K562 (cell line): ENCODE measurements around the gene PHYHIPL. TPM values are rescaled to one million over a fixed set of nuclear protein-coding genes. Genes with fewer than 3 reads are reported as not detected.

Experiments
- ATAC-seq: fragments of 200-7000 bp; cut with Tn5 transposase; 3 replicates; pipeline ENCODE4 v1.9.1; 2020; ENCODE audit warnings: moderate library complexity
- BruUV-seq: library from RNA; stranded (reverse); fragments of 400-500 nt; replicated peaks from 2 replicates; lab custom pipeline; 2021; lab: Mats Ljungman, UMichigan
- CTCF ChIA-PET: fragments of 300-600 bp; formaldehyde crosslinking; extraction: SDS; loops from one replicate; lab custom pipeline; 2021; ENCODE audit warnings: low intra/inter-chr PET ratio; lab: Yijun Ruan, JAX
- POLR2A ChIA-PET: fragments of 300-600, 350-650 bp; sonication (Branson Sonifier 250); formaldehyde crosslinking; extraction: SDS; loops from one replicate; lab custom pipeline; 2021; ENCODE audit warnings: antibody characterized with exemption, inconsistent platforms; lab: Yijun Ruan, JAX
- DNase-seq, 4 experiments: peaks; one replicate each; pipeline versions ENCODE4 v3.0.0 to v3.0.0-alpha.2; 2011 to 2018; ENCODE audit warnings: low spot score in 3 of 4, mixed read lengths in 3 of 4; ENCODE audit errors: extremely low read depth in 1 of 4
- FAIRE-seq: peaks from 2 replicates; lab custom pipeline; 2011; peaks lifted over from hg19 to GRCh38; lab: Jason Lieb, UNC
- H2AFZ ChIP-seq: 2 replicates; pipeline ENCODE4 v1.6.0; 2011; ENCODE audit warnings: low read depth, low read length, control low read depth, inconsistent platforms
- H3K27ac ChIP-seq: fragments of 200-600 bp; 3 replicates; pipeline ENCODE4 v1.8.0; 2011; ENCODE audit warnings: low read depth, mild to moderate bottlenecking, control low read depth, inconsistent platforms, low read length, moderate library complexity, mixed read lengths; ENCODE audit errors: extremely low read depth
- H3K27me3 ChIP-seq, 2 experiments: fragments of 300-600 bp in 1 of 2; 2 replicates in 1 of 2; 3 replicates in 1 of 2; pipeline versions ENCODE4 v1.6.0 to v1.8.0; 2011; ENCODE audit warnings: inconsistent platforms in 2 of 2, low read length in 2 of 2, mild to moderate bottlenecking in 1 of 2, mixed read lengths in 1 of 2, moderate library complexity in 1 of 2; ENCODE audit not compliant: control insufficient read depth in 2 of 2, insufficient read depth in 2 of 2
- H3K36me3 ChIP-seq: fragments of 300-600 bp; 3 replicates; pipeline ENCODE4 v1.8.0; 2011; ENCODE audit warnings: mild to moderate bottlenecking, low read length, inconsistent platforms; ENCODE audit not compliant: control insufficient read depth, insufficient read depth
- H3K4me1 ChIP-seq, 2 experiments: fragments of 200-600 bp in 1 of 2; replicated peaks in 1 of 2; 2 replicates in 1 of 2; 3 replicates in 1 of 2; pipeline versions ENCODE4 v1.5.1 to v1.8.0; 2011; ENCODE audit warnings: inconsistent platforms in 2 of 2, low read length in 2 of 2, mild to moderate bottlenecking in 1 of 2, mixed read lengths in 1 of 2, moderate library complexity in 1 of 2; ENCODE audit not compliant: control insufficient read depth in 2 of 2, insufficient read depth in 2 of 2
- H3K4me2 ChIP-seq: 2 replicates; pipeline ENCODE4 v1.6.1; 2011; ENCODE audit warnings: low read length, control low read depth, inconsistent platforms, mixed read lengths; ENCODE audit not compliant: insufficient read depth
- H3K4me3 ChIP-seq: fragments of 200-600 bp; sonication (generic), shearing (Covaris generic); 2 replicates; pipeline ENCODE4 v1.5.1; 2016; ENCODE audit warnings: control low read depth, inconsistent platforms
- H3K79me2 ChIP-seq: fragments of 200-600 bp; 3 replicates; pipeline ENCODE4 v1.8.0; 2011; ENCODE audit warnings: low read length, inconsistent platforms; ENCODE audit not compliant: control insufficient read depth, insufficient read depth
- H3K9ac ChIP-seq, 2 experiments: 2 replicates each; pipeline versions ENCODE4 v1.6.0 to v1.6.1; 2011; ENCODE audit warnings: low read depth in 2 of 2, low read length in 2 of 2, control low read depth in 1 of 2, inconsistent platforms in 1 of 2, mild to moderate bottlenecking in 1 of 2, mixed read lengths in 1 of 2; ENCODE audit not compliant: insufficient read depth in 1 of 2
- H3K9me1 ChIP-seq: one replicate; pipeline ENCODE4 v1.6.0; 2011; ENCODE audit warnings: inconsistent platforms, mild to moderate bottlenecking, low read length, moderate library complexity; ENCODE audit not compliant: control insufficient read depth, insufficient read depth
- H3K9me3 ChIP-seq: replicated peaks from 2 replicates; pipeline ENCODE4 v1.5.1; 2011; ENCODE audit warnings: low read depth, low read length, inconsistent platforms; ENCODE audit not compliant: control insufficient read depth, insufficient read depth
- H4K20me1 ChIP-seq: replicated peaks from 2 replicates; pipeline ENCODE4 v1.6.1; 2011; ENCODE audit warnings: low read length, inconsistent platforms, mixed read lengths; ENCODE audit not compliant: control insufficient read depth, insufficient read depth
- HEY1 ChIP-seq: fragments of 250-450 bp; sonication (Bioruptor Pico); IDR thresholded peaks from 2 replicates; pipeline ENCODE4 v1.5.0; 2020; ENCODE audit warnings: mild to moderate bottlenecking, moderate library complexity, borderline replicate concordance
- SMARCA4 ChIP-seq: fragments of 450-650 bp; IDR thresholded peaks from 2 replicates; pipeline ENCODE4 v1.6.1; 2016
- THAP12 ChIP-seq: fragments of 250-450 bp; sonication (Bioruptor Pico); IDR thresholded peaks from 2 replicates; pipeline ENCODE4 v1.9.0; 2021; ENCODE audit warnings: mild to moderate bottlenecking, inconsistent platforms
- ZSCAN29 ChIP-seq: fragments of 450-650 bp; IDR thresholded peaks from 2 replicates; pipeline ENCODE4 v1.6.1; 2017
- WGBS: fragments of 100-300 bp; shearing (Covaris generic); methylation state at CpG from one replicate; pipeline ENCODE4 v1.1.6; 2016; ENCODE audit warnings: low coverage, mixed read lengths; ENCODE audit not compliant: insufficient coverage; ENCODE audit errors: missing lambda C conversion rate; 5-methylcytosine and 5-hydroxymethylcytosine counted together
- in situ Hi-C: fragments of 300-500 bp; cut with MboI; formaldehyde crosslinking; loops from 4 replicates; pipeline ENCODE4 v1.15.0; 2018; ENCODE audit warnings: inconsistent platforms, mixed read lengths
- intact Hi-C: fragments of 100-400 bp; cut with micrococcal nuclease; formaldehyde crosslinking; loops from 2 replicates; pipeline ENCODE4 v1.14.2; 2022
- polyA plus RNA-seq, 8 experiments: library from polyadenylated mRNA; depleted of rRNA in 4 of 8; stranded (reverse) in 5 of 8; unstranded in 3 of 8; fragments of >200 nt; fragmentation: Nextera tagmentation in 2 of 8; fragmentation: Illumina TruSeq in 1 of 8; extraction: Ambion mirVana in 2 of 8; extraction: Trizol in 1 of 8; gene quantifications; 2 replicates each; pipeline versions ENCODE4 v1.2.1 to v1.2.3, GENCODE V29; 2011 to 2014; ENCODE audit warnings: inconsistent platforms in 1 of 8, missing spikeins in 1 of 8
- total RNA-seq, 7 experiments: library from RNA; depleted of rRNA in 6 of 7; stranded (reverse); fragments of >200 nt in 6 of 7; fragmentation: Illumina TruSeq in 2 of 7; extraction: Trizol in 2 of 7; gene quantifications; 2 replicates each; pipeline versions ENCODE4 v1.2.1 to v1.2.3, GENCODE V29; 2011 to 2021; ENCODE audit warnings: low replicate concordance in 1 of 7

The PHYHIPL gene
- total and polyA plus RNA-seq, 9 of the 15 experiments (the other 6 are each of a cell fraction or from before 2014, with no cell fraction given): not detected

DNA sequence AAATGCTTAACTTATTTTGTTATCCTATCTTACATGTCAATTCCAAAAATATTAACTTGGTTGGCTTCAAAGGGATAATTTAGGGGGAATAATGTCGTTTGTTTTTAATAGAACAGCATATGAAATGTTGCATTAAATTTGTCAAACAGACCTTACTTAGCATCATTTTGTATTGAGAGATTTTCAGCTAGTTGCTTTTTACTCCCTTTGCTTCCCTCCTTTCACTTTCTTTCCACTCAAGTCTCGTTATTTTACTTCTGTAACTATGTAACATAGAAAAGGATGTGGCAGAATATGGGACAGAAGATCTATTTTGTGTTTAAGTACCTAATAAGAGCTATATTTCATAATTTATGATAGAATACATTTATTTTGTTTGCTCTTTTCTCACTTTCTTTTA, 2.6 kb downstream of the PHYHIPL start:
- Histone ChIP-seq H3K9me1 (no peaks in the 10 kb centered on the region), H3K27me3 (no peaks in the 10 kb centered on the region), H4K20me1 (no peaks in the 10 kb centered on the region), H3K4me1 (no peaks in the 10 kb centered on the region), H3K79me2 (no peaks in the 10 kb centered on the region), H3K4me3 (no peak overlapping the region), H3K9ac (no peak overlapping the region), H3K4me2 (no peak overlapping the region), H3K27ac (no peak overlapping the region), H3K36me3 (no peaks in the 10 kb centered on the region), H2AFZ (no peak overlapping the region), H3K9me3 (no peaks in the 10 kb centered on the region)
- in situ Hi-C loops (no loop called here), intact Hi-C loops (no loop called here)
- ATAC-seq: no peak
- ChIA-PET CTCF (no interaction called here), POLR2A (no interaction called here)
- DNase-seq: no peak
- TF ChIP-seq SMARCA4 (no peak), HEY1 (no peak), THAP12 (CRISPR knock-in tag) (no peak), ZSCAN29 (no peak)
- 0% methylated on average over 2 of the region's 2 CpGs for WGBS
- FAIRE-seq: no peak
- no TSS peak for BruUV-seq
